ENCODE data around the gene HADH.

Gene HADH

DNA sequence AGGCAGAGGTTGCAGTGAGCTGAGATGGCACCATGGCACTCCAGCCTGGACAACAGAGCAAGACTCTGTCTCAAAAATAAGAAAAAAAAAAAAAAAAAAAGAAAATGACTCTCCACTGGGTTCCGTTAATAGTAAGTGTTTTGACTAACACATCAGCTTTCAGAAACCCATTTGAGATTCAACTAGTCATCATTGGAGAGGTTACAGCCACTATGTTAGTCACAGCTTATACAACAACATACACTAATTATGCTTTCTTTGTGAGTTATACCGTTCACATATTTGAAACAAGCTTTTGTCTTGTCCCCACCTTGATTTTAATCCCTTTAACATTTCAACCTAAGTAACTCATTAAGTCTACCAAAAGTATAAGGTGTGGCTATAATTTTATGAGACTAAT lies 48.2 kb downstream of the HADH start:
- TF ChIP-seq, protein P1, sequence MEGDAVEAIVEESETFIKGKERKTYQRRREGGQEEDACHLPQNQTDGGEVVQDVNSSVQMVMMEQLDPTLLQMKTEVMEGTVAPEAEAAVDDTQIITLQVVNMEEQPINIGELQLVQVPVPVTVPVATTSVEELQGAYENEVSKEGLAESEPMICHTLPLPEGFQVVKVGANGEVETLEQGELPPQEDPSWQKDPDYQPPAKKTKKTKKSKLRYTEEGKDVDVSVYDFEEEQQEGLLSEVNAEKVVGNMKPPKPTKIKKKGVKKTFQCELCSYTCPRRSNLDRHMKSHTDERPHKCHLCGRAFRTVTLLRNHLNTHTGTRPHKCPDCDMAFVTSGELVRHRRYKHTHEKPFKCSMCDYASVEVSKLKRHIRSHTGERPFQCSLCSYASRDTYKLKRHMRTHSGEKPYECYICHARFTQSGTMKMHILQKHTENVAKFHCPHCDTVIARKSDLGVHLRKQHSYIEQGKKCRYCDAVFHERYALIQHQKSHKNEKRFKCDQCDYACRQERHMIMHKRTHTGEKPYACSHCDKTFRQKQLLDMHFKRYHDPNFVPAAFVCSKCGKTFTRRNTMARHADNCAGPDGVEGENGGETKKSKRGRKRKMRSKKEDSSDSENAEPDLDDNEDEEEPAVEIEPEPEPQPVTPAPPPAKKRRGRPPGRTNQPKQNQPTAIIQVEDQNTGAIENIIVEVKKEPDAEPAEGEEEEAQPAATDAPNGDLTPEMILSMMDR (IDR thresholded peaks at IDR 0.05; ENCODE audit: control insufficient read depth, extremely low read depth, insufficient read depth) = no peak
- no peak for DNase-seq (ENCODE audit: low read depth)
- H3K4me3 ChIP-seq (ENCODE audit: low read depth, low read length) = no peak overlapping the region

DNA sequence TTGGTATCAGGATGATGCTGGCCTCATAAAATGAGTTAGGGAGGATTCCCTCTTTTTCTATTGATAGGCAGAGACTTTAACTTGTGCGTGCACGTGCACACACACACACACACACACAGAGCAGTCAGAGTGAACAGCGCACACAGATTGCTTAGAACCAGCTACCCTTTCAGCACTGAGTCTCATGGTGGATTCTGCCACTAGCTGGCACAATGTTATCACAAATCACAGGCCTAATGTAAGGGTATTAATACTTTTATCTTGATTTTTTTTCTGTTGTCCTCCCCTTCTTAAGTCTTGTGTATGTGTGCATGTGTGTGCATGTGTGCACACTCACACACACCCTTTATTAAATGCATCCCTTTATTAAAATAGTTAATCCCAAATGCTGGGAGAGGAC lies 53.2 kb downstream of the HADH start:
- H3K4me3 ChIP-seq (ENCODE audit: low read depth, low read length) = no peak overlapping the region
- TF ChIP-seq, protein P1 (IDR thresholded peaks at IDR 0.05; ENCODE audit: control insufficient read depth, extremely low read depth, insufficient read depth) = no peak
- DNase-seq (ENCODE audit: low read depth) = no peak

DNA sequence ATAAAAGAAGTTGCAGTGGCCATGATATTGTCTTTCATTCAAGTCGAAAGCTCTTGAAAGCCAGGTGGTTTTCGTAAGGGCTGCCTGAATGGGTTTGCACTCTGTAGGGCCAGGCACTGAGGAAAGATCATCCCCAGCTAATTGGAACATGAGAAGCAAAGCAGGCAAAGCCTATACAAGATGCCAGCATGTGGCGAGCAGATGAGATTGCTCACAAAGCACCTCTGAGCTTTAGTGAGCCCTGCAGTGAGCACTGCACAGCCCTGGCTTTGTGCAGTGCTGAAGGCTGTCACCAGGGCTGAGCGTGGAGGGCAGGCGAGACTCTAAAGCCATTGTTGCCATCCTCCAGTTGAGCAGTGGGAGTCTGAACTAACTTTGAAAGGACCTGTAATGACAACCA lies 53.8 kb downstream of the HADH start:
- TF ChIP-seq, protein P1 (IDR thresholded peaks at IDR 0.05; ENCODE audit: control insufficient read depth, extremely low read depth, insufficient read depth) = no peak
- DNase-seq (ENCODE audit: low read depth) = no peak
- H3K4me3 ChIP-seq (ENCODE audit: low read depth, low read length) = no peak overlapping the region

DNA sequence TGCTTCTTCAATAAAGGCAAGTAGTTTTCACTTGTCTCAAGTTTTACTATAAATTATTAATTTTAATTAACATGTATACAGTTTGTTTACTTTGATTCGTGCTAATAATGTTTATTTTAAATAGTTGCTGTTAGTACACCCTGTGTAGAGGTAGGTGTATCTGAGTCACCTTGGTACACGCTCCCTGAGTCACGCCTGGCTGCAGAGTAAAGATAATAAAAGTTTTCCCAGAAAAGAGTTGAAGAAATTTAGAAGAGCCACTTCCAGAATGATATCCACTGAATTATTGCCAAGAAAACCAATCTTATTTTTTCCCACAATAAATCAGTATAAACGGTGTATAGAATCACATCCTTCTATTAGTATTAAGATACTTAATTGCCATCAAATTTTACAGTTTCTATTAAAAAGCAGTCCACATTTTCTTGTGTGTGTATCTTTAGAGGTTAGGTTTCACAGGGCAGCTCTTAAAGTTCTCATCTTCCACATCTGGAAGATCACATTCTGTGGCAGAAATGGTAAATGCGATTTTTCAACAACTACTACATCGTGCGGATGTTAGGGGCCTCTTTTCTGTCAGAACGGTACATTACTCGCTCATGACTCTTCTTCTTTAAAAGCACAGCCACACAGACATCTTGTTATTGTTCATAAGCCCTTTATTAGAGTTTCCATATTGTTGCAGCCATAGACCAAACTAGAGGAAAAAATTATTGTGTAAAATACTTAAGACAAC lies 55.4 kb downstream of the HADH start:
- H3K4me3 ChIP-seq (ENCODE audit: low read depth, low read length) = no peak overlapping the region
- TF ChIP-seq, protein P1 (IDR thresholded peaks at IDR 0.05; ENCODE audit: control insufficient read depth, extremely low read depth, insufficient read depth) = no peak
- DNase-seq (ENCODE audit: low read depth) = no peak

DNA sequence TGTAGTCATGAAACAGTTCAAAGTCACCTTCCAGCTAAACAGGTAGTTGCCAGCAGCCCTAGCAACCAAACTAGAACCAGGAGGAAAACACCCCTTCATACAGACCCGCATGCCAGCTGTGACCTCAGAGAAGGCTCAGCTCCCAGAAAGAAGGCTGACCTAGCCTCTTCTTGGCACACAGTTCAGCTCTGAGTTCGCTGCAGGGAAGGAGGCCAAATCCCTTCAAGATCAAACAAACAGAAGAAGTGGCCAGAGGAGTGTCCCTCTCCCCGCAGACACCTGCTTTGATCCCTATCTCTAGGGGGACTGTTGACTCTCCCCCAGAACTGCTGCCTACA lies 56.0 kb downstream of the HADH start:
- DNase-seq (ENCODE audit: low read depth) = peak; percentile 87
- no peak overlapping the region for H3K4me3 ChIP-seq (ENCODE audit: low read depth, low read length)
- TF ChIP-seq, protein P1 (IDR thresholded peaks at IDR 0.05; ENCODE audit: control insufficient read depth, extremely low read depth, insufficient read depth) = no peak

DNA sequence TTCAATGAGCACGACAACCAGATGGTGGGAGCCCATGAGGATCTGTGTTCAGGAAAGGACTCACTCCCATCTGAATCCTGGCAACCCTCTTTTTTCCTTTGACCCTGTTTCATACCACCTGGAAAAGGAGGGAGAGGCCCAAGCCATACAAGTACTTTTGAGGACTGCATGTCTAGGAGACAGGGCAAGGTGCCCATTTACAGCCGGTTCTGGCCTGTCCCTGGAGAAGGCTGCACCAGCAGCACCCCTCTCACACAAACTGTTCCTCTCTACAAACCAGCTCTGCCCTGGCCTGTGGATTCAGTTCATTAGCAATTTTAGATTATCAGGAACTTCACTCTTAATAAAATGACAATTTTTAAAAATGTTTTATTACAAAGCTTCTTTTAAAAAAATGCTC lies 57.5 kb downstream of the HADH start:
- TF ChIP-seq, protein P1 (IDR thresholded peaks at IDR 0.05; ENCODE audit: control insufficient read depth, extremely low read depth, insufficient read depth) = no peak
- no peak overlapping the region for H3K4me3 ChIP-seq (ENCODE audit: low read depth, low read length)
- no peak for DNase-seq (ENCODE audit: low read depth)

DNA sequence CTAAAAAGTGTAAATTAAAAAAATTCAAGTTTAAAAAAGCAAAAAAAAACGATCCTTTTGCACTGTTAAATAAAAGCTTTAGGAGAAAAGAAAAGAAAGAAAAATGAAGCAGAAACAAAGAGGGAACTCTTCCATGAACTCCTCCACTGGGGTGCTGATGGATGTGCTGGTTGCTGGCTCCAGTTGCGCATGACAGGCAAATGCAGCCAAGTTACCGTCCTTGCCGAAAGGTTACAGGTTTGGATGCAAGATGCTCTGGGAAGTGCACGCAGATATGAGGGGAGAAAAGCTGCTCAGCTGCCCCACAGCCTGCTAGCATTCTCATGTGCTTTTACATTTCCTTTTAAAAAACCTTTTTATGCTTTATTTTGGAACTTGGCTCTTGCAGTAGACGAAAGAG lies 58.5 kb downstream of the HADH start:
- no peak for DNase-seq (ENCODE audit: low read depth)
- TF ChIP-seq, protein P1 (IDR thresholded peaks at IDR 0.05; ENCODE audit: control insufficient read depth, extremely low read depth, insufficient read depth) = no peak
- H3K4me3 ChIP-seq (ENCODE audit: low read depth, low read length) = no peak overlapping the region

Data from LNCaP clone FGC (cell line).